Progenitor cell of endocrine pancreas (in vitro differentiated cells): ENCODE data around the gene ZBTB16. TPM values are rescaled to one million over a fixed set of nuclear protein-coding genes. Genes with fewer than 3 reads are reported as not detected.
A peak's percentile ranks its signal among the peaks of the same experiment; 100 is the strongest.

Source experiments
- DNase-seq: peaks from one replicate; pipeline ENCODE4 v3.0.0; 2021; ENCODE audit warnings: low spot score; ENCODE audit not compliant: unreplicated experiment
- H3K27ac Mint-ChIP-seq: 2 replicates; pipeline ENCODE4 v1.8.0; 2021; ENCODE audit warnings: mild to moderate bottlenecking, moderate library complexity, mixed read lengths
- H3K27me3 Mint-ChIP-seq: 2 replicates; pipeline ENCODE4 v1.8.0; 2021; ENCODE audit warnings: mixed read lengths
- H3K36me3 Mint-ChIP-seq: 2 replicates; pipeline ENCODE4 v1.8.0; 2022; ENCODE audit warnings: mixed read lengths; ENCODE audit not compliant: insufficient read depth
- H3K4me1 Mint-ChIP-seq: 2 replicates; pipeline ENCODE4 v1.8.0; 2021; ENCODE audit warnings: low read depth, mixed read lengths
- H3K4me3 Mint-ChIP-seq: 2 replicates; pipeline ENCODE4 v1.8.0; 2021; ENCODE audit warnings: low read depth, mild to moderate bottlenecking, moderate library complexity, mixed read lengths
- H3K9me3 Mint-ChIP-seq: 2 replicates; pipeline ENCODE4 v1.8.0; 2021; ENCODE audit warnings: low read depth, mixed read lengths
- total RNA-seq: library from RNA; stranded (reverse); gene quantifications from 2 replicates; pipeline ENCODE4 v1.2.1, GENCODE V29; 2021
- TF ChIP-seq, protein P1 (sequence below): fragments of 200-600 bp; sonication (generic); IDR thresholded peaks from one replicate; pipeline ENCODE4 v1.5.0; 2021; ENCODE audit warnings: antibody characterized with exemption, mild to moderate bottlenecking; ENCODE audit not compliant: unreplicated experiment

ZBTB16 gene
- total RNA-seq, 1 donor from 2014 or later: 29.6 TPM

DNA sequence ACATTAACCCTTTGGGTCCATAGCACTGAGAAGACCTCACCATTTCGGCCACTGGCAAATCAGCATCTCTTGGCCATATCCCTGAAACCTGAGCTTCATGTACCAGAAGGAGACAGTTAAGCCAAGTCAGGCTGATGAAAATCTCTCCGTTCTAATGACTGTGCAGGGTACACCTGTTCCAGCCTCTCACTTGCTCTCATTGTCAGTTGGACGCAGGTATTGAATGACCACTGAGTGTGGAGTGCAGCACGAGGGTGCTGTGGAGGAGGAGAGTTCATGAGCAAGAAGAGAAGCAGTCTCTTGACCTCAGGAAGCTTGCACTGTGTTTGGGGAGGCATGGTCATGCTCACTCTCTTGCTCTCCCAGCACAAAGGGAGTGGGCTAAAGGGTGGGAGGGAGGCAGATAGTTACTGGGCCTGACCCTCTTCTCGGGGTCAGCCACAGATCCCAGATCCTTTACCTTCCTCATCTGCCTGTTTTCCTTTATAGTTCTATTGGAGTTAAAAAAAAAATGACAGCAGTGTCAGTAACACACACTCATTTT, 65.2 kb downstream of the ZBTB16 start:
- Mint-ChIP-seq H3K27ac (peak overlapping the region; percentile 63), H3K36me3 (peaks cover 12% of the 10 kb centered on the region), H3K27me3 (no peaks in the 10 kb centered on the region), H3K9me3 (no peaks in the 10 kb centered on the region), H3K4me3 (no peak overlapping the region), H3K4me1 (peaks cover 23% of the 10 kb centered on the region)
- TF ChIP-seq, protein P1, sequence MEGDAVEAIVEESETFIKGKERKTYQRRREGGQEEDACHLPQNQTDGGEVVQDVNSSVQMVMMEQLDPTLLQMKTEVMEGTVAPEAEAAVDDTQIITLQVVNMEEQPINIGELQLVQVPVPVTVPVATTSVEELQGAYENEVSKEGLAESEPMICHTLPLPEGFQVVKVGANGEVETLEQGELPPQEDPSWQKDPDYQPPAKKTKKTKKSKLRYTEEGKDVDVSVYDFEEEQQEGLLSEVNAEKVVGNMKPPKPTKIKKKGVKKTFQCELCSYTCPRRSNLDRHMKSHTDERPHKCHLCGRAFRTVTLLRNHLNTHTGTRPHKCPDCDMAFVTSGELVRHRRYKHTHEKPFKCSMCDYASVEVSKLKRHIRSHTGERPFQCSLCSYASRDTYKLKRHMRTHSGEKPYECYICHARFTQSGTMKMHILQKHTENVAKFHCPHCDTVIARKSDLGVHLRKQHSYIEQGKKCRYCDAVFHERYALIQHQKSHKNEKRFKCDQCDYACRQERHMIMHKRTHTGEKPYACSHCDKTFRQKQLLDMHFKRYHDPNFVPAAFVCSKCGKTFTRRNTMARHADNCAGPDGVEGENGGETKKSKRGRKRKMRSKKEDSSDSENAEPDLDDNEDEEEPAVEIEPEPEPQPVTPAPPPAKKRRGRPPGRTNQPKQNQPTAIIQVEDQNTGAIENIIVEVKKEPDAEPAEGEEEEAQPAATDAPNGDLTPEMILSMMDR: no peak
- no peak for DNase-seq

DNA sequence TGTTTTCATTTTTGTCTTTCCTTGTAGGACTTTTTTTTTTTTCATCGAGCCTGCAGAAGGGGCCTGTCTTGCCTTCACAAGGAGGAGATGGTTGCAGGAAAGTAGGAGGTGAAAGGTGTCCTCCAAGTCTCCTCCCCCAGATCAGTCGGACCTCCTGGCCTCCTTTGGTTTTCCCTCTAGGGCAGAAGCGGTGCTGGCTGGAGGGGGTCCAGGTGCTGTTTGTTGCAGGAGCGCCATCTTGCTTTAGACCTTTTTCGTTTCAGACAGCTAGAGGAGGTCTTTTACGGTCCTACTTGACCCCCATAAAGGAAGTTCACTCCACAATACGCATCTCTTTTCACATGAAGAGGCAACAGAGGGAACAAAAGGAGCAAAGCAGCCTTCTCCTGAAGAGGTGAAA, 66.0 kb downstream of the ZBTB16 start:
- no peak for DNase-seq
- no peak overlapping the region for H3K4me3 Mint-ChIP-seq
- TF ChIP-seq, protein P1: no peak
- H3K9me3 Mint-ChIP-seq: no peaks in the 10 kb centered on the region
- no peak overlapping the region for H3K27ac Mint-ChIP-seq
- peaks cover 10% of the 10 kb centered on the region for H3K36me3 Mint-ChIP-seq
- no peaks in the 10 kb centered on the region for H3K27me3 Mint-ChIP-seq
- peaks cover 23% of the 10 kb centered on the region for H3K4me1 Mint-ChIP-seq

DNA sequence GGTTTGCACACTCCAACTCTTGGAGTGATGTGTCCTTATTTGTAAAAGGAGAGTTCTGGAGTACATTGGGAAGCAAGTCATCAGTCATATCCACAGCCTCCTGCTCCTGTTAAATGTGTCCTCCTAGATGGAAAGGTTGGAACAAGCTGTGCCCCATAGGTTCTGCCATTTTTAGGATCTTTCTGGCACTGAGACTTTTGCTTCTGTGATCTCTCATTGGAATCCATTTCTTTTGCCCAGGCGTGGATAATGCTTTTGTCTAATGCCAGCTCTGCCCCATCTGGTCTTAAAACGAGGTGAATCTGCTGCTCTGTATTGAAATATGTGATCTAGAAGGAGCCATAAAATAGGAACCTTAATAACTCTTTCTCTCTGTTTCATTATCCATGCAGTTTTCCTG, 66.4 kb downstream of the ZBTB16 start:
- no peak overlapping the region for H3K27ac Mint-ChIP-seq
- no peaks in the 10 kb centered on the region for H3K27me3 Mint-ChIP-seq
- TF ChIP-seq, protein P1: no peak
- no peak overlapping the region for H3K4me3 Mint-ChIP-seq
- H3K36me3 Mint-ChIP-seq: peaks cover 10% of the 10 kb centered on the region
- H3K4me1 Mint-ChIP-seq: peaks cover 26% of the 10 kb centered on the region
- H3K9me3 Mint-ChIP-seq: no peaks in the 10 kb centered on the region
- no peak for DNase-seq

DNA sequence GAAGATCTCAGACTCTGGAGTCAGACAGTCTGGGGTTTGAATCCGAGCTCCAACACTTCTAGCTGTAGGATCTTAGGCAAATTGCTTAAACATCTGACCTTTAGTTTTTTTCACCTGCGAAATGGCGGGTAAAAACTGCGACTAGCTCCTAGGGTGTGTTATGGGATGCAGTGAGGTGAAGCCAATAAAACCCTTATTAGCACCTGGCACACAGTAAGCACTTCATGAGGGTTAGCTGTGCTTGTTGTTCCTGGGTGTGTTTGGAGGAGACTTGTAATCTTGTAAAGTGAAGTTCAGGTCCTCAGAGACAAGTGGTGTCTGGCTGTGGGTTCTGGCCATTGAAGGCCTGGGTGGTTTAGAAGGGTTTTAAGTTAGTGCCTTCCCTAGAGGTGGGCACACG, 68.9 kb downstream of the ZBTB16 start:
- no peak overlapping the region for H3K4me3 Mint-ChIP-seq
- no peaks in the 10 kb centered on the region for H3K27me3 Mint-ChIP-seq
- H3K9me3 Mint-ChIP-seq: no peaks in the 10 kb centered on the region
- peaks cover 34% of the 10 kb centered on the region for H3K4me1 Mint-ChIP-seq
- DNase-seq: no peak
- H3K27ac Mint-ChIP-seq: no peak overlapping the region
- TF ChIP-seq, protein P1: no peak
- peaks cover 9% of the 10 kb centered on the region for H3K36me3 Mint-ChIP-seq

DNA sequence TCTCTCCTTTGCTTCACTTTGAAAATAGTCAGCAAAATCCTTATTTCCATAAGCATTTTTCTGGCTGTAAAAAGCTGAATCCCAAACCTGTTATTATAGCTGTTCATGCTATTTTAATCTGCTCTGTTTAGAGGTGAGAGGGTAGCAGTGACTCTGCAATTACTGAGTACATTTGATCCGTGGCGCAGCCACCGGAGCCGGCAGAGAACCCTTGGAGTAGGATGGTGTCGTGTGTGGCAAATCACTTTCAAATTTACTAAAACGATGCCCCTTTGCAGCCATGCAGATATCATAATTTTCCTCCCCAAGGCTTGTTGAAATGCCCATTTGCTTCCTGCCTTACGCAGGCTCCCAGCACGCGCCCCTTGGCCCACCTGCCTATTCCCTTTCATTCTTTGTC, 69.6 kb downstream of the ZBTB16 start:
- Mint-ChIP-seq H3K4me3 (no peak overlapping the region), H3K27me3 (no peaks in the 10 kb centered on the region), H3K36me3 (peaks cover 9% of the 10 kb centered on the region), H3K4me1 (peaks cover 33% of the 10 kb centered on the region), H3K27ac (no peak overlapping the region), H3K9me3 (no peaks in the 10 kb centered on the region)
- TF ChIP-seq, protein P1: no peak
- no peak for DNase-seq
